K562 (cell line): ENCODE results near the gene DUSP3. TPM values are rescaled to one million over a fixed set of nuclear protein-coding genes. Genes with fewer than 3 reads are reported as not detected.

Experiments
- ARNT ChIP-seq, 2 experiments: fragments of 450-650 bp; IDR thresholded peaks; 2 replicates each; pipeline ENCODE4 v1.6.1; 2016; ENCODE audit warnings: mild to moderate bottlenecking in 1 of 2
- DEAF1 ChIP-seq: fragments of 450-650 bp; formaldehyde crosslinking; IDR thresholded peaks from 2 replicates; pipeline ENCODE4 v1.4.0; 2020; ENCODE audit warnings: mild to moderate bottlenecking, moderate library complexity
- JUN ChIP-seq, 2 experiments: sonication (generic) in 1 of 2; formaldehyde crosslinking in 1 of 2; IDR thresholded peaks; 2 replicates each; pipeline versions ENCODE4 v1.6.1 to v1.8.0; 2012 to 2022; ENCODE audit warnings: borderline replicate concordance in 2 of 2, mild to moderate bottlenecking in 2 of 2, improper control_type of control experiment in 1 of 2, low read depth in 1 of 2, low read length in 1 of 2, missing genetic modification reagents in 1 of 2
- LCOR ChIP-seq: sonication (generic); formaldehyde crosslinking; IDR thresholded peaks from 2 replicates; pipeline ENCODE4 v1.8.0; 2022; ENCODE audit warnings: mild to moderate bottlenecking, missing genetic modification reagents
- MAZ ChIP-seq, 2 experiments: fragments of 450-650 bp in 1 of 2; sonication (generic) in 1 of 2; formaldehyde crosslinking; IDR thresholded peaks in 1 of 2; conservative IDR thresholded peaks in 1 of 2; 2 replicates each; pipeline versions ENCODE4 v1.4.0 to v1.5.0; 2020; ENCODE audit warnings: mild to moderate bottlenecking in 1 of 2, missing genetic modification reagents in 1 of 2
- NEUROD1 ChIP-seq: fragments of 150-350 bp; IDR thresholded peaks from 2 replicates; pipeline ENCODE4 v1.6.1; 2014; ENCODE audit warnings: borderline replicate concordance, low read length, low read depth; ENCODE audit not compliant: partially characterized antibody
- NKRF ChIP-seq: fragments of 450-650 bp; IDR thresholded peaks from 2 replicates; pipeline ENCODE4 v1.6.1; 2016; ENCODE audit warnings: borderline replicate concordance
- RB1 ChIP-seq: fragments of 450-650 bp; IDR thresholded peaks from 2 replicates; pipeline ENCODE4 v1.6.1; 2017; ENCODE audit warnings: low read depth, mild to moderate bottlenecking
- RBM17 ChIP-seq: fragments of 200-400 bp; formaldehyde crosslinking; IDR thresholded peaks from 2 replicates; pipeline ENCODE4 v1.6.1; 2017; ENCODE audit warnings: low read depth, mild to moderate bottlenecking, low read length, borderline replicate concordance
- SMAD4 ChIP-seq: fragments of 250-450 bp; sonication (Bioruptor Pico); conservative IDR thresholded peaks from 2 replicates; pipeline ENCODE4 v1.8.0; 2021; ENCODE audit warnings: inconsistent platforms, mild to moderate bottlenecking, moderate library complexity
- SMARCB1 ChIP-seq: IDR thresholded peaks from 2 replicates; pipeline ENCODE4 v1.6.1; 2011; ENCODE audit warnings: improper control_type of control experiment, low read depth; ENCODE audit not compliant: insufficient read length
- SOX6 ChIP-seq: fragments of 450-650 bp; IDR thresholded peaks from 2 replicates; pipeline ENCODE4 v1.6.1; 2014; ENCODE audit warnings: mild to moderate bottlenecking
- ZNF384 ChIP-seq: IDR thresholded peaks from 2 replicates; pipeline ENCODE4 v1.6.1; 2012; ENCODE audit warnings: low read depth, low read length, improper control_type of control experiment
- polyA plus RNA-seq, 8 experiments: library from polyadenylated mRNA; depleted of rRNA in 4 of 8; stranded (reverse) in 5 of 8; unstranded in 3 of 8; fragments of >200 nt; fragmentation: Nextera tagmentation in 2 of 8; fragmentation: Illumina TruSeq in 1 of 8; extraction: Ambion mirVana in 2 of 8; extraction: Trizol in 1 of 8; gene quantifications; 2 replicates each; pipeline versions ENCODE4 v1.2.1 to v1.2.3, GENCODE V29; 2011 to 2014; ENCODE audit warnings: inconsistent platforms in 1 of 8, missing spikeins in 1 of 8
- total RNA-seq, 7 experiments: library from RNA; depleted of rRNA in 6 of 7; stranded (reverse); fragments of >200 nt in 6 of 7; fragmentation: Illumina TruSeq in 2 of 7; extraction: Trizol in 2 of 7; gene quantifications; 2 replicates each; pipeline versions ENCODE4 v1.2.1 to v1.2.3, GENCODE V29; 2011 to 2021; ENCODE audit warnings: low replicate concordance in 1 of 7
- TF ChIP-seq, protein P1 (sequence below), 3 experiments: IDR thresholded peaks in 2 of 3; conservative IDR thresholded peaks in 1 of 3; 2 replicates each; pipeline ENCODE4 v1.5.1; 2011 to 2012; ENCODE audit warnings: low read length in 3 of 3, mild to moderate bottlenecking in 3 of 3, control low read depth in 2 of 3, improper control_type of control experiment in 1 of 3, inconsistent platforms in 1 of 3, low read depth in 1 of 3, mixed read lengths in 1 of 3, moderate library complexity in 1 of 3; ENCODE audit not compliant: insufficient read depth in 2 of 3
- TF ChIP-seq, protein P2 (sequence below): fragments of 450-650 bp; conservative IDR thresholded peaks from 2 replicates; pipeline ENCODE4 v1.6.1; 2016; ENCODE audit warnings: missing genetic modification characterization, low read depth, mild to moderate bottlenecking, control low read depth, missing compliant biosample characterization

Gene DUSP3
- total and polyA plus RNA-seq, 9 of the 15 experiments (the other 6 are each of a cell fraction or from before 2014, with no cell fraction given) = 4.1 to 19.8 (median 12.3) TPM

- TF ChIP-seq NKRF = no peak
- TF ChIP-seq RBM17 = no peak
- peak; percentile 23; the same call in 1 of the 2 replicates for TF ChIP-seq SOX6
- TF ChIP-seq RB1 = peak; percentile 85; the same call in 1 of the 2 replicates
- TF ChIP-seq JUN (IDR thresholded peaks at IDR 0.05; ENCODE audit: borderline replicate concordance, low read depth, low read length) = 0 out of 2 replicates have a peak, but pooled peaks have one; percentile 22
- TF ChIP-seq JUN (CRISPR knock-in tag; IDR thresholded peaks at IDR 0.05; ENCODE audit: borderline replicate concordance) = no peak
- TF ChIP-seq, protein P1, sequence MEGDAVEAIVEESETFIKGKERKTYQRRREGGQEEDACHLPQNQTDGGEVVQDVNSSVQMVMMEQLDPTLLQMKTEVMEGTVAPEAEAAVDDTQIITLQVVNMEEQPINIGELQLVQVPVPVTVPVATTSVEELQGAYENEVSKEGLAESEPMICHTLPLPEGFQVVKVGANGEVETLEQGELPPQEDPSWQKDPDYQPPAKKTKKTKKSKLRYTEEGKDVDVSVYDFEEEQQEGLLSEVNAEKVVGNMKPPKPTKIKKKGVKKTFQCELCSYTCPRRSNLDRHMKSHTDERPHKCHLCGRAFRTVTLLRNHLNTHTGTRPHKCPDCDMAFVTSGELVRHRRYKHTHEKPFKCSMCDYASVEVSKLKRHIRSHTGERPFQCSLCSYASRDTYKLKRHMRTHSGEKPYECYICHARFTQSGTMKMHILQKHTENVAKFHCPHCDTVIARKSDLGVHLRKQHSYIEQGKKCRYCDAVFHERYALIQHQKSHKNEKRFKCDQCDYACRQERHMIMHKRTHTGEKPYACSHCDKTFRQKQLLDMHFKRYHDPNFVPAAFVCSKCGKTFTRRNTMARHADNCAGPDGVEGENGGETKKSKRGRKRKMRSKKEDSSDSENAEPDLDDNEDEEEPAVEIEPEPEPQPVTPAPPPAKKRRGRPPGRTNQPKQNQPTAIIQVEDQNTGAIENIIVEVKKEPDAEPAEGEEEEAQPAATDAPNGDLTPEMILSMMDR (IDR thresholded peaks at IDR 0.05 in 2 of 3, conservative IDR thresholded peaks at IDR 0.05 in 1 of 3; ENCODE audit: insufficient read depth in 2 of 3, low read depth in 1 of 3, low read length in 3 of 3) = peak; percentile 99 to 100 (median 100)
- TF ChIP-seq ZNF384 = 0 out of 2 replicates have a peak, but pooled peaks have one; percentile 36
- TF ChIP-seq SMARCB1 = no peak
- TF ChIP-seq NEUROD1 = peak; percentile 27
- TF ChIP-seq, protein P2, sequence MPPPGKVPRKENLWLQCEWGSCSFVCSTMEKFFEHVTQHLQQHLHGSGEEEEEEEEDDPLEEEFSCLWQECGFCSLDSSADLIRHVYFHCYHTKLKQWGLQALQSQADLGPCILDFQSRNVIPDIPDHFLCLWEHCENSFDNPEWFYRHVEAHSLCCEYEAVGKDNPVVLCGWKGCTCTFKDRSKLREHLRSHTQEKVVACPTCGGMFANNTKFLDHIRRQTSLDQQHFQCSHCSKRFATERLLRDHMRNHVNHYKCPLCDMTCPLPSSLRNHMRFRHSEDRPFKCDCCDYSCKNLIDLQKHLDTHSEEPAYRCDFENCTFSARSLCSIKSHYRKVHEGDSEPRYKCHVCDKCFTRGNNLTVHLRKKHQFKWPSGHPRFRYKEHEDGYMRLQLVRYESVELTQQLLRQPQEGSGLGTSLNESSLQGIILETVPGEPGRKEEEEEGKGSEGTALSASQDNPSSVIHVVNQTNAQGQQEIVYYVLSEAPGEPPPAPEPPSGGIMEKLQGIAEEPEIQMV (tag) = no peak
- peak; percentile 99 for TF ChIP-seq DEAF1 (CRISPR knock-in tag)
- 0 out of 2 replicates have a peak, but pooled peaks have one; percentile 36 for TF ChIP-seq LCOR (CRISPR knock-in tag)
- TF ChIP-seq SMAD4 (CRISPR knock-in tag) = no peak
- peak in 1 of 2 experiments; percentile 50; a peak in 1 of 4 replicates for TF ChIP-seq ARNT (IDR thresholded peaks at IDR 0.05)
- TF ChIP-seq MAZ (CRISPR knock-in tag; conservative IDR thresholded peaks at IDR 0.05 in 1 of 2, IDR thresholded peaks at IDR 0.05 in 1 of 2) = peak in 1 of 2 experiments; percentile 58; a peak in 2 of 4 replicates
These were observed 18.4 kb downstream of the DUSP3 start (continued) for GRCh38 chr17:43760254-43760852.
